NT2/D1 (cell line): ENCODE measurements around the gene SRF.
A peak's percentile ranks its signal among the peaks of the same experiment; 100 is the strongest.

Experiments
- DNase-seq: peaks from one replicate; pipeline ENCODE4 v3.0.0-alpha.2; 2011; ENCODE audit warnings: low read depth, low spot score
- H3K27me3 ChIP-seq: 2 replicates; pipeline ENCODE4 v1.6.0; 2011; ENCODE audit warnings: mild to moderate bottlenecking; ENCODE audit not compliant: insufficient read length, insufficient read depth
- H3K36me3 ChIP-seq: 2 replicates; pipeline ENCODE4 v1.6.1; 2011; ENCODE audit warnings: mild to moderate bottlenecking, low read length, mixed read lengths; ENCODE audit not compliant: insufficient read depth, insufficient read length
- H3K4me1 ChIP-seq: 2 replicates; pipeline ENCODE4 v1.5.1; 2011; ENCODE audit not compliant: insufficient read depth, insufficient read length
- H3K4me3 ChIP-seq: 2 replicates; pipeline ENCODE4 v1.5.1; 2011; ENCODE audit warnings: low read depth; ENCODE audit not compliant: insufficient read length
- H3K9ac ChIP-seq: 2 replicates; pipeline ENCODE4 v1.6.0; 2011; ENCODE audit warnings: low read depth; ENCODE audit not compliant: insufficient read length
- H3K9me3 ChIP-seq: 2 replicates; pipeline ENCODE4 v1.5.1; 2011; ENCODE audit warnings: mild to moderate bottlenecking, low read length; ENCODE audit not compliant: insufficient read depth
- SUZ12 ChIP-seq: IDR thresholded peaks from 2 replicates; pipeline ENCODE4 v1.6.1; 2011; ENCODE audit not compliant: insufficient read length, insufficient read depth; ENCODE audit errors: extremely low read depth
- YY1 ChIP-seq: IDR thresholded peaks from 2 replicates; pipeline ENCODE4 v1.6.1; 2011; ENCODE audit not compliant: insufficient read length, insufficient read depth
- ZNF274 ChIP-seq: IDR thresholded peaks from 2 replicates; pipeline ENCODE4 v1.6.1; 2011; ENCODE audit warnings: mild to moderate bottlenecking, low read depth, low read length

The SRF gene

DNA sequence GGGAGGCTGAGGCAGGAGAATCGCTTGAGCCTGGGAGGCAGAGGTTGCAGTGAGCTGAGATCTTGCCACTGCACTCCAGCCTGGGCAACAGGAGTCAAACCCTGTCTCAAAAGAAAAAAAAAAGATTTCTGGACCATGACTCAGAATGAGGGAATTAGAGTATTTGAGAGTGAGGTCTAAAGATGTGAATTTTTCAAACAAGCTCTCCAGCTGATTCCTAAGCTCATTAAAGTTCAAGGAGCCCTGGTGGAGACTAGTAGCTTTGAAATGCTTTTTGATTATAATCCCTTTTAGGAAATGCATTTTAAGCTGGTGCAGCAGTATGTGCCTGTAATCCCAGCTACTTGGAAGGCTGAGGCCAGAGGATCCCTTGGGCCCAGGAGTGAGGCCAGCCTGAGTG lies 21.8 kb upstream of the SRF start:
- Histone ChIP-seq H3K4me1 (peaks cover 1% of the 10 kb centered on the region), H3K36me3 (peaks cover 56% of the 10 kb centered on the region), H3K4me3 (no peak overlapping the region), H3K27me3 (no peaks in the 10 kb centered on the region), H3K9ac (no peak overlapping the region), H3K9me3 (no peaks in the 10 kb centered on the region)
- DNase-seq, result no peak
- TF ChIP-seq SUZ12 (no peak), YY1 (no peak), ZNF274 (no peak)

GRCh38 chr6:43150051-43150751 lies 20.9 kb upstream of the SRF start:
- Histone ChIP-seq H3K9me3 (no peaks in the 10 kb centered on the region), H3K9ac (no peak overlapping the region), H3K36me3 (peaks cover 54% of the 10 kb centered on the region), H3K4me3 (no peak overlapping the region), H3K4me1 (no peaks in the 10 kb centered on the region), H3K27me3 (no peaks in the 10 kb centered on the region)
- no peak for DNase-seq
- no peak for TF ChIP-seq SUZ12
- TF ChIP-seq ZNF274, result no peak
- TF ChIP-seq YY1, result no peak

GRCh38 chr6:43159599-43159998 lies 11.5 kb upstream of the SRF start:
- no peak for TF ChIP-seq YY1
- TF ChIP-seq SUZ12, result no peak
- no peak for TF ChIP-seq ZNF274
- H3K4me3 ChIP-seq, result no peak overlapping the region
- H3K27me3 ChIP-seq, result no peaks in the 10 kb centered on the region
- peaks cover 35% of the 10 kb centered on the region for H3K36me3 ChIP-seq
- H3K9ac ChIP-seq, result no peak overlapping the region
- H3K4me1 ChIP-seq, result no peaks in the 10 kb centered on the region
- no peaks in the 10 kb centered on the region for H3K9me3 ChIP-seq
- no peak for DNase-seq

DNA sequence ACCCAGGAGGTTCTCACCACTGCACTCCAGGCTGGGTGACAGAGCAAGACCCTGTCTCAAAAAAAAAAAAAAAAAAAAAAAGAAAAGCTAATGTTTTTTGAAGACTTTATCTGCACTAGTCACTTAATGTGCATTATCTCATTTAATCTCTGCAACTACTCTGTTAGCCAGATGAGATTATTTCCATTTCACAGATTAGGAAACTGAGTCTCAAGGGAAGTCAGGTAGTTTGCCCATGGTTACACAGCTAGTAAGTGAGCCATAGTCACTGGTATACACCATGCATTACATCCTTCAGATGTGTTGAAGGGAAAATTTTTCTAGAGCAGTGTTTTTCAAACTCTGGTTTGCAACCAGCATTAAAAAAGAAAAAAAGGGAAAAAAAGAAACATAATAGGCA lies 7.2 kb upstream of the SRF start:
- no peak for DNase-seq
- peaks cover 23% of the 10 kb centered on the region for H3K36me3 ChIP-seq
- no peak overlapping the region for H3K9ac ChIP-seq
- no peaks in the 10 kb centered on the region for H3K9me3 ChIP-seq
- H3K4me3 ChIP-seq, result no peak overlapping the region
- no peaks in the 10 kb centered on the region for H3K4me1 ChIP-seq
- no peaks in the 10 kb centered on the region for H3K27me3 ChIP-seq
- TF ChIP-seq YY1 (no peak), ZNF274 (no peak), SUZ12 (no peak)

GRCh38 chr6:43170417-43170930 lies 595 bp upstream of the SRF start:
- DNase-seq, result no peak
- H3K36me3 ChIP-seq, result peaks cover 15% of the 10 kb centered on the region
- H3K4me1 ChIP-seq, result peaks cover 7% of the 10 kb centered on the region

DNA sequence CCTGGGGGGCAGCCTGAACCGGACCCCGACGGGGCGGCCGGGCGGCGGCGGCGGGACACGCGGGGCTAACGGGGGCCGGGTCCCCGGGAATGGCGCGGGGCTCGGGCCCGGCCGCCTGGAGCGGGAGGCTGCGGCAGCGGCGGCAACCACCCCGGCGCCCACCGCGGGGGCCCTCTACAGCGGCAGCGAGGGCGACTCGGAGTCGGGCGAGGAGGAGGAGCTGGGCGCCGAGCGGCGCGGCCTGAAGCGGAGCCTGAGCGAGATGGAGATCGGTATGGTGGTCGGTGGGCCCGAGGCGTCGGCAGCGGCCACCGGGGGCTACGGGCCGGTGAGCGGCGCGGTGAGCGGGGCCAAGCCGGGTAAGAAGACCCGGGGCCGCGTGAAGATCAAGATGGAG lies 636 bp downstream of the SRF start:
- Histone ChIP-seq H3K4me3 (peak overlapping the region; percentile 82), H3K9ac (peak overlapping the region; percentile 92), H3K36me3 (peaks cover 27% of the 10 kb centered on the region), H3K9me3 (no peaks in the 10 kb centered on the region), H3K4me1 (peaks cover 7% of the 10 kb centered on the region), H3K27me3 (no peaks in the 10 kb centered on the region)
- no peak for DNase-seq
- TF ChIP-seq YY1 (no peak), SUZ12 (no peak), ZNF274 (no peak)

More at GRCh38 chr6:43170417-43170930, 595 bp upstream of the SRF start:
- TF ChIP-seq ZNF274, result no peak
- TF ChIP-seq YY1, result no peak
- no peak for TF ChIP-seq SUZ12
- Histone ChIP-seq H3K9me3 (no peaks in the 10 kb centered on the region), H3K27me3 (no peaks in the 10 kb centered on the region), H3K9ac (peak overlapping the region; percentile 87), H3K4me3 (peak overlapping the region; percentile 64)

GRCh38 chr6:43172104-43173007 lies 1.3 kb downstream of the SRF start:
- H3K4me3 ChIP-seq, result peak overlapping the region; percentile 82
- no peak for DNase-seq
- H3K4me1 ChIP-seq, result peaks cover 7% of the 10 kb centered on the region
- H3K9ac ChIP-seq, result peak overlapping the region; percentile 92
- peaks cover 30% of the 10 kb centered on the region for H3K36me3 ChIP-seq
- TF ChIP-seq SUZ12 (no peak), YY1 (no peak), ZNF274 (no peak)
- H3K27me3 ChIP-seq, result no peaks in the 10 kb centered on the region
- no peaks in the 10 kb centered on the region for H3K9me3 ChIP-seq
